NCI-H128 (cell line): ENCODE data around the gene LRP2.
"Not testable (repeated sequence)": the region's sequence is repeated elsewhere in the genome, so short reads cannot be mapped to it uniquely, and the experiment has no call there.

Experiments
- DNase-seq: peaks from one replicate; lab custom pipeline; 2025; ENCODE audit not compliant: unreplicated experiment; lab: John Stamatoyannopoulos, UW

The LRP2 gene

DNA sequence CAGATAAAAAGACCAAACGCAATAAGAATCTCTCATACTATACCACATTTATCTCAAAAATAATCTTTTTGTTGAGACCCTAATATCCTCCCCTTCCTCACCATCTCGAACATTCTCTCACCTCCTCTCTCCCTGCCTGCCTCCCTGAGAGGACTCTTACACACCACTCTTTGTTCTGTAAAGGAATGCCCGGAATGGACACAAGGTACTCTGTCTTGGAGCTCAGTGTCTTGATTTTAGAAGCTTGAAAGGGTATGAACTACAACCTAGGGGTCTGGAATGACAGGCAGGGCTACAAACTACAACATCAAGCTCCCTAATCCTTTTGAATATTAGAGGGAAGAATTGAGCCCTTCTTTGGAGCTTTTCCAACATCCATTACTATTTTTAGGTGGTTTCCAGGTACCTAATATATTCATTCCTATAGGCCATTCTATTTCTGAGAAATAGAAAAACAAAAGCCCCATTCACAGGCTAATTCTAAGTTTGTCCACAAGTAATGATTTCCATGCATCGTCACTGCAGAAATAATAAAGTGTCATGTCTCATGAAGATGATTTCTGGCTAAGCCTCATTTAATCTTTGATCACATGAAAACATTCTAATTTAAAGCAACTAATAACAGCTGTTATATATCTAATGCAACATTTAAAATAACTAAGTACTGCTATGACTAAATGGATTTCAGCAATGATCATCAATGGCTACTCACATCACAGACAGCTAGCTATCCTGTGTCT, 60.6 kb downstream of the LRP2 start:
- DNase-seq, result no peak

DNA sequence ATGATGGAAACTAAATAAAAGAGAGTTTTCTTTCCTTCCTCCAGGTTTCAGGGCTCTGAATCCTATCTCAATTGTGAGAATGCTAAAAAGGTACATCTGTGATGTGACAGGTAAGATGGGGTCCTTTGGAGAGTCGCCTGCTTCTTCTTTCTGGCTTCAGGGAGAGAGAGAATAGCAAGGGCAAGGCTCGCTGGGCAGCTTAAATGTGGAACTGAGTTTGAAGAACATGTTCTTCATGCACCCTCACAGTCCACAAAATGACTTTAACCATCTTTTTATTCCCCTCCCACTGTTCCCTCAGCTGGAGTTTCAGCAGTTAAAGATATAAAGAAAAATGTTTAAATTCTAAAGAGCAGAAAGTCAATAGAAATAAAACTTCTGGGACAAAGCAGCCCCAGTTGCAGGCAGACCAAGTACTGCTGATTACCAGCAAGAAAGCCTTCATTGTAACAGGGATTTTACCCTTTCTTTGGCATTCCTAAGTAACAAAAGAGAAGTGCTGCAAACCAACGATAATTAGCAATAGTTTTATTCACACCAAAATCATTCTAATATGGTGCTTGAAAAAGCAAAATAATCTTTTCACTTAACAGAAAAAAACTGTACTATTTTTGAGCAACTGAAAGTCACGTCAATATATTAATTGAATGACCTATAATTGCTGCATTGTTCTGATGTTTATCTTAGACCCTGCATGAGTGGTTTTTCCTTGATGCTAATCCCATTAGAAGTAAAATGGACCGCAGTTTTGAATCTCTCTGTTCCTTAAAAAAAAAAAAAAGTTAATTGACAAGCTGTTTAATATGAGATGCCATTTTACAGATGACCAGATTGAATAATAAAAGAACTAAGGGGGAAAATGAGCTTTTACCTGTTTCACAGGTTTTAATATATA, 61.5 kb downstream of the LRP2 start:
- DNase-seq, result no peak

DNA sequence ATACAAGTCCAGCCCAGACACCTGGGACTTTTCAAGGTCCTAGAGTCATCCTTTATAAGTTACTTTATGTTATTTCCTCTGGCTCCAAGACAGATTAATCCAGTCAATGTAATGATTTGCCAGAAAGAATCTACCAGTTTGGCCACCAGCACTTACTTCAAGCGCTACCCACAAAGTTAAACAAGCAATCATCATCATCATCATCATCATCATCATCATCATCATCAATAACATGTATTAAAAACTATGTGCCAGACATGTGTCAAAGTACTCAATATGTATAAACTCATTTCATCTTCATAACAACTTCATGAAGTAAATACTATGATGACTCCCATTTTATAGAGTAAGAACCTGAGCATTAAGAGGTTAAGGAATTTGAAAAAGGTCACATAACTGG, 64.3 kb downstream of the LRP2 start:
- no peak for DNase-seq

DNA sequence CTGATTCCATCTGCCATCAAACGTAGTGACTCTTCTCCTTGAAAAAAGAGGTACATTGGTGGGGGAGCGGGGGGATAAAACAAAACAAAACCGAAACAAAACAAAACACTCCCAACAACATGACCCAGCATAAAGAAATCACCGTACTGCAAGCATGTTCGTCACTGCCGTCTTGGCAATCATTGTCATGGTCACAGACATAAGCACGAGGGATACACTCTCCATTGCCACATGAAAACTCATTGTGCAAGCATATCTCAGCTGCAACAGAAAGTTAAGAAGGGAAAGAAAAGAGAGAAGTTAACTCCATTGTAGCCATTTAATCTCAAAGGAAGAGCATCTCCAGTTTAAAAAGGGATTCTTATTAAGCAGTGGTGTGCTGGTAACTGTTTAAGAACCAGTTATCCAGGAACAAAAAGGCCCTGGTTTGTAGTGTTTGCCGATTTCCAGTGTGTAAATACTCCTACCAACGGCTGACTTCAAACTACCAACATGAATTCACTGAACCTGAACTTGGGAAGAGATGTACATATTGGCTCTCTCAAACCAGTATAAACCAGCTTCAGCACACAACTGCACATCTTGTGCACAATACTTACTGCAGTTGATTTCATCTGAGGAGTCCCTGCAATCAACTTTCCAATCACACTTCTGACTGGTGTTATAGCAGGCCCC, 68.2 kb downstream of the LRP2 start:
- no peak for DNase-seq

DNA sequence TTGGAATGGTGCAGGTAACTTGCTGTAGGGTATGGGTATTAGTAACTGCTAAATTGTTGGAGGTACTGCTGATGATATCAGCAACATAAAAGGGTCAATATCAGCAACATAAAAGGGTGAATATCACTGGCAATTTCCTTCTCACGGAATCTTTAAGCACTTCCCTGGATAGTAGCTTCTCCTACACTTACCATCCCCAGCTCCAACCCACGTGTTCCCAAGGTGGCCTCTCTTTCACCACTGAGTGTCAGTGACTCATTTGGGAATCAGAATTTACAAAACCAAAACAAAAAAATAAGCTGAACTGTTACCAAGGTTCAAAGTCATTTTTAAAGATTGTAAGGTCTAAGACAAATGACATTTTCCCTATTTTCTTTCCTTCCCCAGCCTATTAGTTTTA, 70.8 kb downstream of the LRP2 start:
- no peak for DNase-seq

DNA sequence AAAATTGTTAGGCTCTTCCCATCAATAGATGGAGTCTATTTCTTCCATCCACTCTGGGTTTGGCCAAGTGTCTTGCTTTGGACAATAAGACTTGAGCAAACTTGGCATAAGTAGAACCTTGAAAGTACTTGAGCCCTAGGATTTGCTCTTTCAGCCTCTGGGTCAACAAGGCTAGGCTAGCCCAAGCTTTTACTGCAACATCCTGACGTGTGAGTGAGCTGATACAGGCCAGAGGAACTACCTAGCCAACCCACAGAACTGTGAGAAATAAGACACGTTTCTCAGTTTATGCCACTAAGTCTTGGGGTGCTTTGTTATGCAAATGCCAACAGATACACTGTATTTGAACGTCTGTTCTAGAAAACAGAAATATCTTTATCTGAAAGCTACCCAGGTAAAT, 71.9 kb downstream of the LRP2 start:
- DNase-seq, result no peak

- no peak for DNase-seq
These were observed 74.7 kb downstream of the LRP2 start for GRCh38 chr2:169287666-169288065.

- DNase-seq, result no peak
These were observed 75.6 kb downstream of the LRP2 start for GRCh38 chr2:169286624-169287231.

GRCh38 chr2:169285531-169286235, 76.7 kb downstream of the LRP2 start:
- no peak for DNase-seq

DNA sequence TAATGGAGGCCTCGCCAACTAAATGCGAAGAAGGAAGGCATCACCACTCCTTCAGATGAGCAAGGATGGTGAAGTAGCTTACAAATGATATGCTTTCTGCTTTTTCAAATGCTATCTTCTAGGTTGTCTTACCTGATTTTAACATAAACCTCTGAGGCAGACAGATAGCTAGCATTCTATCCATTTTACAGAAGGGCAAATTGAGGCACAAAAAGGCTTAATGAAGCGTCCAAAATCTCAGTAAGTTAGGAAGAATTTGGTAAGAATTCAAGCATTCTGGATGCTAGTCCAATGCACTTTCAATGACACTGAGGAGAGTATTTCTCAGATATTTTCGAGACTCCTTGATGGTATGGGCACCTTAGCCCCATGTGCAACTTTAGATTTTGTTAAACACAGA, 81.8 kb downstream of the LRP2 start:
- no peak for DNase-seq

GRCh38 chr2:169275696-169276444, 86.5 kb downstream of the LRP2 start:
- DNase-seq, result no peak

DNA sequence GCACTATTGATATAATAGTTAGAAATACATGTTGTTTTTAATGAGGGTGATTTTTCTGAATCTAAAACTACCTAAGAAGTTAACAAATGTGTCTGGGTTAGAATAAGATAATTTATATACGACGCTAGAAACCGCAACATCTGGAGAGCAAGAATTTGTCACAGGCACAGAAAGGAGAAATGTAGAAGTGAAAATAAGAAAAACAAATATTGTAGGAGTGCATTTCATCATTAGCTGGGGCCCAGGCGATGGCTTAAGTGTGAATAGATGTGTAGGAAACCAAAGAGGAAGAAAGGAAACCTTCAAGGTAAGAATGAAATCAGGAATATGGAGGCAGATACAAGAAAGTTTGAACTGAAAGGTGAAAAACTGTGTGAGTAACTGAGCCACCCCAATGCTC, 90.3 kb downstream of the LRP2 start:
- no peak for DNase-seq

DNA sequence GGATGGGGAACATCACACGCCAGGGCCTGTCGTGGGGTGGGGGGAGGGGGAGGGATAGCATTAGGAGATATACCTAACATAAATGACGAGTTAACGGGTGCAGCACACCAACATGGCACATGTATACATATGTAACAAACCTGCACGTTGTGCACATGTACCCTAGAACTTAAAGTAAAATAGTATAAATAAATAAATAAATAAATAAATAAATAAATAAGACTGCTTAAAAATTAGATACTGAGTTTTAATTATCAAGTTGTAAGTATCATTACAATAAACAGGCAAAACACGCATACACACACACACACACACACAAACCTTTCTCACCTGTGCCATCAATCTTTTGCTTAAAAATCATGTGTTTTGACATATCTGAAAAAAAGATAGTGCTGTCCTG, 91.8 kb downstream of the LRP2 start:
- not testable (repeated sequence) for DNase-seq

DNA sequence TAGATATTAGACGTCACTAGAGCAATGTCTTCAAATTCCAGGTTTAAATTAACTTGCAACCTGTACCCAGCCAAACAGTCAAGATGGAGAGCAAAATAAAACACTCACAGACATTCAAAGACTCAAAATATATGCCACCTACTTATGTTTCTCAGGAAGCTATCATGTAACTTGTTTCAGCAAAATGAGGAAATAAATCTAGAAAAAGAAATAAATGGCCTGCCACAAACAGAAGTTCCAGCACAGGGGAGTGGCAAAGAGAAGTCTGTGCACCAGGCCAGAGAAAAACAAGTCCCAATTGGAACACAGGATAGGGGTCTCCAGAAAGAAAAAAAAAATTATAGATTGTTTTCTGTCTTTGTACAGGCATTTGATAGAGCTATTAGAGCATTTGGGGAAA, 96.7 kb downstream of the LRP2 start:
- DNase-seq, result no peak

GRCh38 chr2:169260846-169261642, 101.3 kb downstream of the LRP2 start:
- no peak for DNase-seq

- DNase-seq, result no peak
These were observed 102.1 kb downstream of the LRP2 start for GRCh38 chr2:169260246-169260645.

DNA sequence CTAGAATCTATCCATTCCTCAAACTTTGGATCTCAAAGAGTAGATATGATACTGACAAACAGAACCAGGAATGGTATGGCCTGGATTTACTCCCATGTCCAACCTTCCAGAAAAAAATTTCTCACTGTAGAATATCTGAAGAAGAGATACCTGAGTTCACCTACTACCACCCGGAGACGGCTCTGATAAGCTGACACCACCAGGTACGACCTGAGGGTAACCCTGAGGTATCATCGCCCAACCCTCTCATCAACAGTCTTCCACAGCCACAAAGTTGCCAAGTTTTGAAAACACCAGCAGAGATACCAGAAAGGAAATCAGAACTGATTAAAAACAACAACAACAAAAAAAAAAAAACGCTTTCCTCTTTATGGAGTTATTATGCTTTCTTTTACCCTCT, 102.9 kb downstream of the LRP2 start:
- no peak for DNase-seq

- no peak for DNase-seq
These were observed 104.2 kb downstream of the LRP2 start for GRCh38 chr2:169258045-169258601.

DNA sequence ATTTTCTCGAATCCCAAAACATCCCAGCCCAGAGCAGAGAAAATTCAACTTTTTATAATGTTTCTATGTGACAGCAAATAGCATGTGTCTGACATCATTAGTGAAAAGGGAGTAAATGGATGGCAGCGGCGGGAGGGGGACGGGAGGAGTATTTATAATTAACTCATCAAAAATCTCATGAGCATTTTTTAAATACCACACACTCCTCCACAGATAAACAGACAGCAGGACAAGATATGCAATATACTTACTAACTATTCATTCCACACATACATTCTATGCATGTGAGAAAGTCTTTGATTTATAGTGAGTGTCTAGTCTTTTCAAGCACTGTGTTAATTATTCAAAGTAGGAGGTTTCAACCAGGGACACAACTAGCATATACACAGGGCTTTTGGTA, 107.6 kb downstream of the LRP2 start:
- no peak for DNase-seq
